ENCODE data around the gene SCAMP4. TPM values are rescaled to one million over a fixed set of nuclear protein-coding genes. Genes with fewer than 3 reads are reported as not detected.

Gene SCAMP4
- total and polyA plus RNA-seq, 3 donors from 2014 or later = 50.1 to 108 (median 80.1) TPM

DNA sequence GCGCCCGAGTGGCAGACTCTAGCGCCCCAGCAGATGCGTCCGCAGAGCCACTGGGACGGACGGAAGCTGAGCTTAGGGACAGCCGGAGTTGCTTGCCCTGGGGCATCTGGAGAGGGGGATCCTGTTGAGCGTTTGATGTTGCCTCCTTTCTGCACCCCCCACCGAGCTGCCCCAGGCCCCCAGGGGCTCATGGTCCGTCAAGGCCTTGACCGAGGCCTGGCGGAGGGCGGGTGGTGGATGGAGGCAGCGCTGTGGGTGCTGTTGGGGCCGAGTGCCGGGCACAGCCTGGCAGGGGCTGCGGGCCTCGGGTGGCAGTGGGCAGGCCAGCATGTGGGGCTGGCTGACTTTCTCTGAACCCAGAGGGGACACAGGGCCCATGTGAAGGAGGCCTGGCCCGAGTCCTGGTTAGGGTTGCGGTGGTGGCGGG lies 38.5 kb downstream of the SCAMP4 start:
- Histone ChIP-seq H3K27ac (no peak overlapping the region), H3K4me3 (no peak overlapping the region), H3K9me3 (no peaks in the 10 kb centered on the region), H3K36me3 (ENCODE audit: low read depth, missing control alignments) (no peaks in the 10 kb centered on the region), H3K27me3 (no peaks in the 10 kb centered on the region), H3K4me1 (peaks cover 19% of the 10 kb centered on the region)
- WGBS, 2 donors = 81 to 89% methylated on average over 16 to 22 of the region's 22 CpGs
- no peak for DNase-seq
- TF ChIP-seq, protein P1, sequence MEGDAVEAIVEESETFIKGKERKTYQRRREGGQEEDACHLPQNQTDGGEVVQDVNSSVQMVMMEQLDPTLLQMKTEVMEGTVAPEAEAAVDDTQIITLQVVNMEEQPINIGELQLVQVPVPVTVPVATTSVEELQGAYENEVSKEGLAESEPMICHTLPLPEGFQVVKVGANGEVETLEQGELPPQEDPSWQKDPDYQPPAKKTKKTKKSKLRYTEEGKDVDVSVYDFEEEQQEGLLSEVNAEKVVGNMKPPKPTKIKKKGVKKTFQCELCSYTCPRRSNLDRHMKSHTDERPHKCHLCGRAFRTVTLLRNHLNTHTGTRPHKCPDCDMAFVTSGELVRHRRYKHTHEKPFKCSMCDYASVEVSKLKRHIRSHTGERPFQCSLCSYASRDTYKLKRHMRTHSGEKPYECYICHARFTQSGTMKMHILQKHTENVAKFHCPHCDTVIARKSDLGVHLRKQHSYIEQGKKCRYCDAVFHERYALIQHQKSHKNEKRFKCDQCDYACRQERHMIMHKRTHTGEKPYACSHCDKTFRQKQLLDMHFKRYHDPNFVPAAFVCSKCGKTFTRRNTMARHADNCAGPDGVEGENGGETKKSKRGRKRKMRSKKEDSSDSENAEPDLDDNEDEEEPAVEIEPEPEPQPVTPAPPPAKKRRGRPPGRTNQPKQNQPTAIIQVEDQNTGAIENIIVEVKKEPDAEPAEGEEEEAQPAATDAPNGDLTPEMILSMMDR (IDR thresholded peaks at IDR 0.05) = no peak
- TF ChIP-seq POLR2A (IDR thresholded peaks at IDR 0.05) = no peak
- intact Hi-C loops (cut with DNase I; ENCODE audit: low total_unique reads) = no loop called here

DNA sequence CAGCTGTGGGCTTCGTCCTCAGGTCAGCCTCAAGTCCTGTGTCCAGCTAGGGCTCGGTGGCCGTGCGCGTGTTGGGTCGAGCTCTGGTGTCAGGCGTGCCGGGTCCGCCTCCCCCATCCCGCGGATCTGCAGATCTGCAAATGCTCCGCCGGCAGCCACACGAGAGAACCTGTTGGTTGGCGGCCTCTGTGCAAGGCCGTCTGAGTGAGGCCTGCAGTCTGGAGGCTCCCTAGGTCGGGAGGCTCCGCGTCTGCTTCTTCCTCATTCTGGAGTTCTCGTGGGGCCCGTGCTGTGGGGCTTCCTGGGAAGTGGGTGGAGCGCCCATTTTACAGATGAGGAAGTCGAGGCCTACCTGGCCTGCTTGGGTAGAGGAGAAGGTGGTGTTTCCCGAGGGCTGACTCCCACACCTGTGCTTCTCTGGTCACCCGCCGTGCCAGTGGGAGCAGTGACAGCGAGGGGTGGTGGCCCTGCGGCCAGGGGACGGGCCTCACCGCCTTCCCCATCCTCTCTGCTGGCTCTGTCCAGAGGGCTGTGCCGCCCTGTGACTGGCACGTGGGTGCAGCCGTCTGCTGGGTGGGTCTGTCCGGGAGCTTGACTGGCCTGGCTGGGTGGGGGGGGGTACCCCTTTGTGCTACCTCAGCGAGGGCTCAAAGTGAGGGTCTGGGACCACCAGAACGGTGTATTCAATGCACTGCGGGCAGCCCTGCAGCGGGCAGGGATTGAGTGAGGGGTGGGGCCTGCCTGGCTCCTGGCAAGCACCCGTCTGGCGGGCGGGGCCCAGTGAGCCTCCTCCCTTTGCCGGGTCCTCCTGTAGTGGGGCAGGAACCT lies 39.1 kb downstream of the SCAMP4 start:
- no peaks in the 10 kb centered on the region for H3K9me3 ChIP-seq
- H3K27me3 ChIP-seq = no peaks in the 10 kb centered on the region
- 79 to 86% methylated on average over 14 to 36 of the region's 42 CpGs for WGBS, 2 donors
- no peak for DNase-seq
- H3K36me3 ChIP-seq (ENCODE audit: low read depth, missing control alignments) = no peaks in the 10 kb centered on the region
- TF ChIP-seq, protein P1 (IDR thresholded peaks at IDR 0.05) = no peak
- no peak for TF ChIP-seq POLR2A (IDR thresholded peaks at IDR 0.05)
- intact Hi-C loops (cut with DNase I; ENCODE audit: low total_unique reads) = no loop called here
- no peak overlapping the region for H3K4me3 ChIP-seq
- peaks cover 19% of the 10 kb centered on the region for H3K4me1 ChIP-seq
- no peak overlapping the region for H3K27ac ChIP-seq

DNA sequence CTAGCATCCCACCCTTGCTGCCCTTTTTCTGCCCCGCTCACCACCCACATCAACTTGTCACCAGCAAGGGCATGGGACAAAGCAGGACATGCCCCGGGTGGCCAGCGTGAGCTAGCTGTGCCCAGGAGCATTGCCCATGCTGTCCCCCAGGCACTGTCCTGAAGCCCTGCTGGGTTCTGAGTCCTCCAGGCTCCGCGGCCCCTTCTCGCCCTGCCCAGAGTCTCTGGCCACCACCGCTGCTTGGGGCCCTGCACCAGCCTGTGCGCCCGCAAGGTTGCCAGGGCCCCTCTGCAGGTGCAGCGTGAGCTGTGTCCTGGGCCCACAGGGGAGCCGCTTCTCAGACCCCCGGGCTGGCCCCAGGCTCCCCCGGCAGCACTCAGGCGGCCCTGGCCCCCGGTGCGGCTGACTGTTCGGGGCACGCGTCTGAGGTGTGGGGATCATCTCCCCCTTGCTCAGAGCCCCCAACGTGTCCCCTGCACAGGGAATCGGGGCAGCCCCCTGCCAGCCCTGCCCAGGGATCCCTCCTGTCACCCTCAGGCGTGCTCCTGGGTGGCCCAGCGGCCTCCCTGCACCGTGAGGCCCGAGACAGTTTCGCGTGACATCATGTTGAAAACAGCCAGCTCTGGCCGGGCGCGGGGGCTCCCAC lies 39.8 kb downstream of the SCAMP4 start:
- peaks cover 13% of the 10 kb centered on the region for H3K4me1 ChIP-seq
- intact Hi-C loops (cut with DNase I; ENCODE audit: low total_unique reads) = no loop called here

DNA sequence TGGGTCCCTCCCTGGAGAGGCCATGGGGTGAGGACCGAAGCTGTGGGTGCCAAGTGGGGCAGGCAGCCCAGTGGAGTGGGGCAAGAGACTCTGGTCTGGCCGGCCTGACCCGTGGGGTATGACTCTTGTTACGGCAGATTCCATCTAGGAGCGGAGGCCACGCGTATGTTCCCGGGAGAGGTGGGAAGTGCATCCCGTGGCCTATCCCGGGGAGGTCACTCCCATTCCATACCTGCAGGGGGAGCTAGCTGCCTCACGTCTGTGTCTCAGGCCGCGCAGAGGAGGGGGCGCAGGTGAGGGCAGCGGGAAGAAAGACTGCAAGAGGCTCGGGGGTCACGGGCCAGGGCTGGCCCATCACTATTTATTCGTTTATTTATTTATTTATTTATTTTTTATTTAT lies 40.7 kb downstream of the SCAMP4 start:
- TF ChIP-seq POLR2A (IDR thresholded peaks at IDR 0.05) = no peak
- TF ChIP-seq, protein P1 (IDR thresholded peaks at IDR 0.05) = peak; percentile 14 to 52 (median 41)
- H3K4me3 ChIP-seq = no peak overlapping the region
- H3K9me3 ChIP-seq = no peaks in the 10 kb centered on the region
- H3K27me3 ChIP-seq = no peaks in the 10 kb centered on the region
- WGBS, 2 donors = 75 to 76% methylated on average over 18 of the region's 18 CpGs
- no peak overlapping the region for H3K27ac ChIP-seq
- intact Hi-C loops (cut with DNase I; ENCODE audit: low total_unique reads) = no loop called here
- DNase-seq = peak; percentile 58
- peaks cover 11% of the 10 kb centered on the region for H3K4me1 ChIP-seq
- H3K36me3 ChIP-seq (ENCODE audit: low read depth, missing control alignments) = no peaks in the 10 kb centered on the region

More for the DNA sequence above, 39.8 kb downstream of the SCAMP4 start:
- Histone ChIP-seq H3K36me3 (ENCODE audit: low read depth, missing control alignments) (no peaks in the 10 kb centered on the region), H3K27ac (no peak overlapping the region), H3K9me3 (no peaks in the 10 kb centered on the region), H3K27me3 (no peaks in the 10 kb centered on the region), H3K4me3 (no peak overlapping the region)
- 90 to 97% methylated on average over 5 to 29 of the region's 30 CpGs for WGBS, 2 donors
- TF ChIP-seq POLR2A (IDR thresholded peaks at IDR 0.05) = no peak
- TF ChIP-seq, protein P1 (IDR thresholded peaks at IDR 0.05) = no peak
- DNase-seq = no peak
